HG03521 (cell line): ENCODE measurements around the gene MBOAT1.
"Not testable (repeated sequence)": the region's sequence is repeated elsewhere in the genome, so short reads cannot be mapped to it uniquely, and the experiment has no call there.

ENCODE experiments used
- ATAC-seq: cut with Tn5 transposase; IDR thresholded peaks from one replicate; pipeline ENCODE4 v1.9.1; 2021; ENCODE audit warnings: mild to moderate bottlenecking, moderate library complexity; ENCODE audit not compliant: unreplicated experiment

MBOAT1 gene

DNA sequence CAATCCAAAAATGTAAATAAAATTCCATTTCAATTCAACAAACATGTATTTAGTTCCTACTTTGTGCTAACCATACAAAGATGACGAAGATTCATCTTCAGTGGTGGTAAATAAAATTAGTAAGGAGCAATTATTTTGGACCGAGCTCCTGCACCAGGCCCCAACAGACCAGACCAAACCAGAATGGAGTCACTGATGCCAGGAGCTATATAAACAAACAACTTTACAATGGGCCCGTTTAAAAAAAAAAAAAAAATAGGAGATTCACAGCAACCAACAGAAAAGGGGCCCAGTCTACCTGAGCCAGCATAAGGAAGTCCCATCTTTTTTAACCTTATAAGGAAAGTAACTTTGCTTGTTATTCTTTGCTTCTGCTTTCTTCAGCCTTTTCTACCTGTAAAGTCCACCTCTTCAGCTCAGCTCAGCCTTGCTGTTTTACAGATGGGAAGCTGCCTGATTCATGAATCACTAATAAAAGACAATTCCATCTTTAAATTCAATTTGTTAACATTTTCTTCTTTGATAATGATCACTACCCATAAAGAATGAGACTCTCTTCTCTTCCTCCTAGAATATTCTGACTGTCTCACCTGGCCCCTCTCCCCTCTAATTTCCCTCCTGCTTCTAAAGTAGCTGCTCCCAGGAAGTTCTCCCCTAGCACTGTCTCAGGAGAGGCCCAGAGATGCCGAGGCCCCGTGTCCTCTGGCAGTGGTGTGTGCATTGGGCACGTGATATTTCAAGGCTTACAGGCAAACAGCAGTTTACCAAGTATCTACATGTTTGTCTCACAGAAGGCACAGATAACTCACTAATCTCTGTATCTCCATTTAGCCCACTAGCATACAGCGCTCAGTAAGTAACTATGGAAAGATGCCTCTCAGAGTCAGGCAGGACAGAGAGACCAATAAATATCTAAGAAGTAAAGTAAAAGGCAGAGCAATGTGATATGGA is 8.4 kb downstream of the MBOAT1 start:
- ATAC-seq, result no peak

DNA sequence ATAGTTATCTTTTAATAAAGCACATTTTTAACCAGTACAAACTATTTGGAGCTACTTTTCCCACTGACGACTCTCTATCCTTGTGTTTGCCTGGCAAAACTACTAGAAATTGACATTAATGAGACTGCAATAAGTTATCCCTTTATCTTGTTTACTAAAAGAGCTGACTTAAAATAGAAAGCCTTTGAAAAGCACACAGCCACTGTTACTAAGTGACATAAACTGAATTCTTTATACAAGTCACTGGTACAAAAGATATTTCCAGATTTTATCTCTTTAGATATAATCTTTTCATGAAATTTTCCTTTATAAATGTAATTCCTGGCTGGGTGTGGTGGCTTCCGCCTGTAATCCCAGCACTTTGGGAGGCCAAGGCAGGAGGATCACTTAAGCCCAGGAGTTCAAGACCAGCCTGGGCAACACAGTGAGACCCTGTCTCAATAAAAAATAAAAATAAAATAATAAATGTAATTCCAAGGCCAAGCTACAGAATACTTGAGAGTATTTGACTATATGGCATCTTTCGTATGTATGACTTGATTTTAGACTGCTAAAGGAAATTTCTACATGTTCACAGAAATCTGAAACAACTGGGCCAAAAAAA is 9.5 kb downstream of the MBOAT1 start:
- no peak for ATAC-seq

DNA sequence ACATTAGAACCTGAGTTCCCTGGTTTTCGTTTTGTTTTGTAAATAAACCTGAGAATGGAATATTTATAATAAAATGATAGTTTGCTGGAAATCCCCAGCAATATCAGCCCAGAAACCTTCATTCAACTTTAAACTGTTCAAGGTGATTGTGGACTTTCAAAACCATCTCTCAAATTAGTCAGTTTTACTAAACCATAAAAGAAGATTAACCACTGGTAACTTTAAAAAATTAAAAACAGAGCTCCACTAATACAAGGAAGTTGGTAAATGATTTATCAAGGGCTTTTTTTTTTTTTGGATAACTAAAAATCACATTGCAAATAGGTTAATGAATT is 10.0 kb downstream of the MBOAT1 start:
- peak; percentile 31 for ATAC-seq

DNA sequence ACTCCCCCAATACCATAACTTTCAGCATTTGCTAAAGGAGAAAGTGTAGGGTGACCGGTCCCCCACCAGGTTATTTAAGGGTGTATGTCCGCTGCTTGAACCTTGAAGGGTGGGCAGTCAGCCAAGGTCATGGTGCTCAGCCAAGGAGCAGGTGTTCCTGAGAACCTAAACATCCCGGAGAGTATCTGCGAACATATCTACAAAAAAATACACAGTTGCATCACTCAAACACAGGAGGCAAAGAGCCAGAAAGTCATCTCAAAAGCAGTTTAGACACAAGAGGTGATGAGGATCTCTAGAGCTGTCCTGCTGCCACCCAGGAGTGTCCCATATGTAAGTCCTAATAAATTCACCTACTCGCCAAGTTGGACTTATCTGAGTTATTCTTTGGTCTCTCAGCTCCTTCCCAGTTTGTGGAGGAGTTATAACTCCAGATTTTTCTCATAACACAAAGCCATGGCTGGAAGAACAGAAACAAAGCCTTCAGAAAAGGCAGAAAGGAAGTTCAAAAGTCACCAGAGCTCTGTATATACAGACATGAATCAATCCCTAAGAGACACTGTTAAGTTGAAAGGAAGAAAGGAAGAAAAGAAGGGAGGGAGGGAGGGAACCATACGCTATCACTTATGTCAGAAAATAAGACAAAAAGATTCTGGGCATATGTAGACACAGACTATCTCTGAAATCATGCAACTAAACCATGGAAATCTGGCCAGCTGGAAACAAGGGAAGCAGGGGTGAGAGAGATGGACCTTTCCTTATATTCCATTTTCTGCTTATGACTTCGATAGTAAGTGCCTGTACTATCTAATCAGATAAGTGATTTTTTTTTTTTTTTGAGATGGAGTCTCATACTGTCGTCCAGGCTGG is 11.3 kb downstream of the MBOAT1 start:
- no peak for ATAC-seq

GRCh38 chr6:20198775-20199174 is 13.5 kb downstream of the MBOAT1 start:
- no peak for ATAC-seq

- no peak for ATAC-seq
Measured at GRCh38 chr6:20198156-20198774, 14.0 kb downstream of the MBOAT1 start.

- ATAC-seq, result no peak
Measured at GRCh38 chr6:20197251-20197650, 15.0 kb downstream of the MBOAT1 start.

- ATAC-seq, result no peak
Measured at GRCh38 chr6:20192625-20193024, 19.6 kb downstream of the MBOAT1 start.

DNA sequence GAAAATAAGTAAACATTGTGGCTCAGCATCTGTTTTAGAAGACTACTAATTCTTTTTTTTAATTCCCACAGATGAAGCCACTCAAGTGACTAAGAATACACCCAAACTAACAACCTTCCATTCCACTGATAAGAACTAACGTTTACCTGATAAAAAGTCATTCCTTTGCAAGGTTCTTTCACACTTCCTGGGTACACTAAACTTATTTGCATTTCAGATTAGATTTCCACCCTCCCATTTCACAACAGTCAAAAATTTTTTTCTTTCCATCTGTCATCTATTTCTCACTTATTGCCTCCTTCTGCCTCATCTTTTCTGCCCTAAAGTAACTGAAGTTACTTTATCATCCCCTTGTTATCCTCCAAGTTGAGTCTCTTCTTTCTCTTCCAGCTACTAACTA is 20.3 kb downstream of the MBOAT1 start:
- ATAC-seq, result no peak

DNA sequence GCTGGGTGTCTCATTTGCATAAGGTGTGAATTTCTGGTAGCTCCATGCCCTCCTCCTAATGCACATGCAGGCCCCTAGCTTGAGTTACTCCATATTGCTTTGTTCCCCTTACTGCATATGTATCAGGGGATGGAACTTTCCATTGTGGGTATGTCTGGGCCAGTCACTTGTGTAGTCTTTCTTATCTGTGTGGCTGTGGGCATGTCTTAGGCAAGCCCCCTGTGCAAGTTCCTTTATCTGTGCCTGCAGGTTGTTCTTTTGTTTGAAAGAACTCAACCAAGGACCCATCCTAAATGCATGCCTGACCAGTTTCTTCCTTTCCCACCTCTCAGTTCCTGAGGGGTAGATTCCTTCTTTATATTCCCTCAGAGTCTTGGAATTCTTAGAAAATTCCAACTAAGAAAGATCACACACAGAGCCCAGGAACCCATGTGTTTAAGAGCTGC is 23.6 kb downstream of the MBOAT1 start:
- ATAC-seq, result no peak

GRCh38 chr6:20186981-20187380 is 25.3 kb downstream of the MBOAT1 start:
- ATAC-seq, result no peak

- no peak for ATAC-seq
Measured at GRCh38 chr6:20183706-20184105, 28.6 kb downstream of the MBOAT1 start.

- no peak for ATAC-seq
Measured at GRCh38 chr6:20182926-20183521, 29.2 kb downstream of the MBOAT1 start.

DNA sequence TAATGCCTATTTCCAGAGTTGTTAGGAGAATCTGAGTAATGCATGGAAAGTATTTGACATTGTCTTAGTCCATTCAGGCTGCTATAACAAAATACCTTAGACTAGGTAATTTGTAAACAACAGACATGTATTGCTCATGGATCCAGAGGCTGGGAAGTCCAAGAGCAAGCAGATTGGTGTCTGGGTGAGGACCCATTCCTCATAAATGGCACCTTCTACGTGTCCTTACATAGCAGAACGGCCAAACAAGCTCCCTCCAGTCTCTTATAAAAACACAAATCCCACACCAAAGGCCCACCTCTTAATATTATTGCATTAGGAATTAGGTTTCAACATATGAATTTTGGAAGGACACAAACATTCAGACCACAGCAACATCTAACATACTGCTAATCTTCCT is 30.2 kb downstream of the MBOAT1 start:
- ATAC-seq, result no peak

DNA sequence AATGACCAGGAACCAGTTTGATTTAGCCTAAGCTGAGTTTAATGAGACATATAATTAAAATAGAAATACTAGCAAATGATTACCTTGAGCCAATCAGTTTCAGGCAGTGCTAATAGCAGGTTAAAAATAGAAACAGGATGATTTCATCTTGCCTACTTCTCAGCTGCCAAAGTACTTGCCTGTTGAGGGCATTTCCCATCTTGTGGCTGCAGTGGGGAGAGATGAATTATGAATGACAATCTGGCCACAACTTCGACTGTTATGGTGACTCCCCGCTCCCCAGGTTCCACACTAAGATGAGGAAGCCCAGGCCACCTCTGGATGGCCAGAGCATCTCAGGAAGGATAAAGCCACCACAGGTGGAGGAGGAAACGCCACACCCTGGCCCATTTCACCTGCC is 31.3 kb downstream of the MBOAT1 start:
- ATAC-seq, result no peak

GRCh38 chr6:20179287-20180045 is 32.8 kb downstream of the MBOAT1 start:
- not testable (repeated sequence) for ATAC-seq

GRCh38 chr6:20178327-20178726 is 33.9 kb downstream of the MBOAT1 start:
- ATAC-seq, result no peak

- ATAC-seq, result no peak
Measured at GRCh38 chr6:20175810-20176410, 36.4 kb downstream of the MBOAT1 start.
